Mammary epithelial cell (primary cell): ENCODE measurements around the gene NTM.

ENCODE experiments used
- EZH2 ChIP-seq: IDR thresholded peaks from 2 replicates; pipeline ENCODE4 v1.6.1; 2012; ENCODE audit warnings: low read length, inconsistent platforms, borderline replicate concordance
- TF ChIP-seq, protein P1 (sequence below), 2 donors: IDR thresholded peaks in 1 of 2; conservative IDR thresholded peaks in 1 of 2; 2 replicates each; pipeline ENCODE4 v1.5.1; 2011 to 2012; ENCODE audit warnings: inconsistent platforms in 2 of 2, low read length in 2 of 2, mild to moderate bottlenecking in 2 of 2, control low read depth in 1 of 2, low read depth in 1 of 2; ENCODE audit not compliant: insufficient read depth in 1 of 2; ENCODE audit errors: extremely low read depth in 1 of 2

DNA sequence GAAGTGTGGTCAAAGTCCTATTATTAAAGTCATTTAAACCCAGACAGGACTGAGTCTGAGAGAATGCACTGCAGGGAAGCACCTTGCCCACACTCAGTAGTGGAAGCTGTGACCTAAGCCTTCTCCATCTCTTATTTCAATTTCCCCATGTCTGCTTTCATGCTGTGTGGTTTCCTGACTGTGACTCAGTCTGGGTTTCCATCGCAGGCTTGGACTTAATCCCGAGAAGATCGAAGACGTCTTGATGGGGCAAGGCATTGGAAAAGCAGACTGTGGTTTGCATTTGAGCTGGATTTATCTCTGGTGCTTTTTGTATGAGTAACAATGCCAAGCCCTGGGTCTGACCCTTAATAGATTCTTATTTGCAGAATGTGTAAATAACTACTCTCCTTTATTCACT is 238.9 kb downstream of the NTM start:
- TF ChIP-seq, protein P1, sequence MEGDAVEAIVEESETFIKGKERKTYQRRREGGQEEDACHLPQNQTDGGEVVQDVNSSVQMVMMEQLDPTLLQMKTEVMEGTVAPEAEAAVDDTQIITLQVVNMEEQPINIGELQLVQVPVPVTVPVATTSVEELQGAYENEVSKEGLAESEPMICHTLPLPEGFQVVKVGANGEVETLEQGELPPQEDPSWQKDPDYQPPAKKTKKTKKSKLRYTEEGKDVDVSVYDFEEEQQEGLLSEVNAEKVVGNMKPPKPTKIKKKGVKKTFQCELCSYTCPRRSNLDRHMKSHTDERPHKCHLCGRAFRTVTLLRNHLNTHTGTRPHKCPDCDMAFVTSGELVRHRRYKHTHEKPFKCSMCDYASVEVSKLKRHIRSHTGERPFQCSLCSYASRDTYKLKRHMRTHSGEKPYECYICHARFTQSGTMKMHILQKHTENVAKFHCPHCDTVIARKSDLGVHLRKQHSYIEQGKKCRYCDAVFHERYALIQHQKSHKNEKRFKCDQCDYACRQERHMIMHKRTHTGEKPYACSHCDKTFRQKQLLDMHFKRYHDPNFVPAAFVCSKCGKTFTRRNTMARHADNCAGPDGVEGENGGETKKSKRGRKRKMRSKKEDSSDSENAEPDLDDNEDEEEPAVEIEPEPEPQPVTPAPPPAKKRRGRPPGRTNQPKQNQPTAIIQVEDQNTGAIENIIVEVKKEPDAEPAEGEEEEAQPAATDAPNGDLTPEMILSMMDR (conservative IDR thresholded peaks at IDR 0.05 in 1 of 2, IDR thresholded peaks at IDR 0.05 in 1 of 2; ENCODE audit: extremely low read depth in 1 of 2, insufficient read depth in 1 of 2, low read depth in 1 of 2, low read length in 2 of 2), result no peak
- TF ChIP-seq EZH2, result no peak
